HTR-8/SVneo (cell line): ENCODE measurements around the gene MPHOSPH10.
"Not testable (repeated sequence)": the region's sequence is repeated elsewhere in the genome, so short reads cannot be mapped to it uniquely, and the experiment has no call there.

Experiments
- DNase-seq: peaks from one replicate; pipeline ENCODE4 v3.0.0; 2011; ENCODE audit warnings: low spot score, mixed read lengths; ENCODE audit not compliant: insufficient read length
- FAIRE-seq: peaks from 2 replicates; lab custom pipeline; 2011; peaks lifted over from hg19 to GRCh38; lab: Jason Lieb, UNC

The MPHOSPH10 gene

DNA sequence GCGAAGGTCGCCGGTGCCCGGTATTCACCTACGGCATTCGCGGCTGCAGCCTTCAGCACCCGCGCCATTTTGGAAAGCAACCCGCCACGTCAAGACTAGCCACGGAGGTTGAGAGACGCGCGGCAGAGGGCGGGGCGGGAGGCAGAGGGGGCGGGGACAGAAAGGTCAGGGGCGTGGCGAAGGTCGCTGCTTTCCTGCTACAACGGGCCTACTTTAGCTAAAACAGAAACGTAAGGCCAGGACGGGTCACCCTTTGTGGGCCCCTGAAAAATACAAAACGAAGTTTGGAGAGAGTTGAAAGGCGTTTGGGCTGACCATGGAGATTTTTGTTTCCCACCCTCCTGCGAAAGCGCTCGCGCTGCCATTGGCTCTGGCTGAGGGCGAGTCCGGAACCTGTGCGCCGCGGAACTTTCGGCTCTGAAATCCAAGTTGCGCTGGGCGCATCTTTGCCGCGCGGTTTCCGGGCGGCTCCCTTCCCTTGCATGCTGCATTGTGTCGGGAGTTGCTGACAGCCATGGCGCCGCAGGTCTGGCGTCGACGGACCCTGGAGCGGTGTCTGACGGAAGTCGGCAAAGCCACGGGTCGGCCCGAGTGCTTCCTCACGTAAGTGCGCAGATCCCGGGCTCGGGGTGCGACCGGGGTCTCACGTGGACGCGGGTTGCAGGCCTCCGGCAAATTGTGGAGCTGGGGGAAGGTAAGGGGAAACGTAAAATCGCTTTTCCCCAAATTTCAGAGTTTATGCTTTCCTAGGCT is at the start of gene MPHOSPH10, which contains the start of gene MCEE:
TSS of gene MPHOSPH10 (plus strand) at position 483 of the 753 bp plus-strand sequence. CDS start at position 515, 32 bp downstream.
TSS of gene MCEE (minus strand) at position 78 of the 753 bp plus-strand sequence. CDS start at position 68, 10 bp downstream.
- FAIRE-seq (peak; percentile 96), DNase-seq (peak; percentile 92)

DNA sequence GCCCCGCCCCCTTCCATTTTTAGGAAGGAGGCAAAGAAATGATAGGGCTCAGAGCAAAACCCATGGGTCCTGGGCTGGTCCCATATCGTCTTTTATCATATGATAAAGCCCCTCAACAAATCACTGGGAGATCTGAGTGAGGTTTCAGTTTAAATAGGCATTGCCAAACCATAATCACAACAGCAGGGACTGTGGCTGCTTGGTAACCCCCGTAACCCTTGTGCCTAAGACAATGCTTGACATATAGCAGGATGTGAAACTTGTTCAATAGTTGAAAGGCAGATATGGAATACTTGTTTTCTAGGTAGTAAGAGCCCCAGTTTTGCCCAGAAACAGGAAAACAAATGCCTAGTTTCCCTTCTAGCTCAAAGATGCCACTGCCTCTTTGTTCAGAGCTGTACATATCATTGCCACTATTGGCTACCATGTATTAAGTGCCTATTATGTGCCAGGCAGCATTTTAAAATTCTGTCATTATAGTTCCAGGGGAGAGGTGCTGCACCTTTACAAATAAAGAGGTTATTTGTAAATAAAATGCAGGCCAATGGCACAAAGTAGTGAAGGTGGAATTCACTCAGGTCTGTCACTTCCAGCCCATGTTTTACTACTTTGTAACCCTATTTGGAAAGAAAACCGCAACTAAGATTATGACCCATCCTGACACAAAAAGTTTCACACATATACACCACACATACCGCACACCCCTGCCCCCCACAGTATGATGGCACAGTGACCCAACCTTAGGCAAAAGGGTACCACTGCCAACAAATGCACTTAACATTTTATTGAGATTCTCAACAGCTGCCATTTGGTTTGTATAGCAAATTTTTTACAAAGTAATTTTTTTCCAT is 47.8 kb upstream of the MPHOSPH10 start:
- FAIRE-seq (no peak), DNase-seq (no peak)

- FAIRE-seq, DNase-seq: not testable (repeated sequence)
Measured at GRCh38 chr2:71083297-71083696, 47.1 kb upstream of the MPHOSPH10 start.

DNA sequence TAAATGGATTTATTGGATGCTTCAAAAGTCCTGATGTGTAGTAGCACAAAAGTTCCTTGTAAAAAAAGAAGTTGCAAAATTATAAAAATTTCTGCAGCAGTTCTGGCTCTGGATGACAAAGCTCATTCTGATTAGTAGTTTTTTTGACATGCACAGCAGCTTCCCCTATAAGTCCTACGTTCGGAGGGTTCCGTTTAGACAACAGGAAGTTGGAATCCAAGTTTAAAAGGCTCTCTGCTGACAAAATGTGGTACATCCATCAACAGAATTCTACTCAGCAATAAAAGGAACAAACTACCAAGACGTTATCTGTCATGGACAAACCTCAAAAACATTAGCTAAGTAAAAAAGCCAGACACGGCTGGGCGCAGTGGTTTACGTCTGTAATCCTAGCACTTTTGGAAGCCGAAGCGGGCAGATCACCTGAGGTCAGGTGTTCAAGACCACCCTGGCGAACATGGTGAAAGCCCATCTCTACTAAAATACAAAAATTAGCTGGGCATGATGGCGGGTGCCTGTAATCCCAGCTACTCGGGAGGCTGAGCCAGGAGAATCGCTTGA is 46.6 kb upstream of the MPHOSPH10 start:
- not testable (repeated sequence) for FAIRE-seq, DNase-seq

DNA sequence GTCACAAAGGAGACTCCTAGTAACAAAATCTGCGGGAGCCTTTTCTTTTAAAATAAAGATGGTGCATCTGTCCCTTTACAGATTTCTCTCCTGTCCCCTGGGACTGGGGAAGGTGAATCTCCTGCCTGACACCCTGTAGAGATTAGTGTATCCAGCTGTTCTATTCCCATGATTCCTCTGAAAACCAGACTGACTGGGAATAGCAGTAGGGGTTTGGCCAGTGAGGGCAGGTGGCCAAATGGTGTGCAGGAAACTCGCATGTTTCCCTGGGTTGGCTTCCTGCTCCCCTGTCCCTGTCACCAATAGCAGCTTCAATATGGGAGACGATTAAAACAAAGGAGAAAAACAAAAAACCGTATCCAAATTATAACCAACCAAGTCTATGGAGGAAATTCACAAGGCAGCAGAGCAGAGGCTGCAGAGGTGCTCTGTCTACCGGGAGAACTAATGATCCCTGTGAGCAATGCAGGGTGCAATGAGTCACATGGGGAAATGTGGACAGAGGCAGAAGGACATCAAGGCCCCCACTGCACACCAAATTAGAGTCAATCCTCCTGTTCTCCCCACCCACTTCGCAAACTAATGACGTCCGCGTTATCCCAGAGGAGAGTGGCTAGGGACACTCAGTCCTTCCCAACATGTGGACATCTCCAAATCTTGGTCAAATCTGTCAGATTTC is 45.0 kb upstream of the MPHOSPH10 start:
- DNase-seq, FAIRE-seq: not testable (repeated sequence)

- not testable (repeated sequence) for DNase-seq, FAIRE-seq
Measured at GRCh38 chr2:71089475-71089874, 41.0 kb upstream of the MPHOSPH10 start.

DNA sequence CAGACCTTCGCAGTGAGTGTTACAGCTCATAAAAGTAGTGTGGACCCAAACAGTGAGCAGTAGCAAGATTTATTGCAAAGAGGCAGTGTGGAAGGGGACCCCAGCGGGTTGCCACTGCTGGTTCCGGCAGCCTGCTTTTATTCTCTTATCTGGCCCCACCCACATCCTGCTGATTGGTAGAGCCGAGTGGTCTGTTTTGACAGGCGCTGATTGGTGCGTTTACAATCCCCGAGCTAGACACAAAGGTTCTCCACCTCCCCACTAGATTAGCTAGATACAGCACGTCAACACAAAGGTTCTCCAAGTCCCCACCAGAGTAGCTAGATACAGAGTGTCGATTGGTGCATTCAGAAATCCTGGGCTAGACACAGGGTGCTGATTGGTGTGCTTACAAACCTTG is 38.6 kb upstream of the MPHOSPH10 start:
- FAIRE-seq, DNase-seq: not testable (repeated sequence)

GRCh38 chr2:71092491-71093260 is 37.8 kb upstream of the MPHOSPH10 start:
- DNase-seq, FAIRE-seq: not testable (repeated sequence)

DNA sequence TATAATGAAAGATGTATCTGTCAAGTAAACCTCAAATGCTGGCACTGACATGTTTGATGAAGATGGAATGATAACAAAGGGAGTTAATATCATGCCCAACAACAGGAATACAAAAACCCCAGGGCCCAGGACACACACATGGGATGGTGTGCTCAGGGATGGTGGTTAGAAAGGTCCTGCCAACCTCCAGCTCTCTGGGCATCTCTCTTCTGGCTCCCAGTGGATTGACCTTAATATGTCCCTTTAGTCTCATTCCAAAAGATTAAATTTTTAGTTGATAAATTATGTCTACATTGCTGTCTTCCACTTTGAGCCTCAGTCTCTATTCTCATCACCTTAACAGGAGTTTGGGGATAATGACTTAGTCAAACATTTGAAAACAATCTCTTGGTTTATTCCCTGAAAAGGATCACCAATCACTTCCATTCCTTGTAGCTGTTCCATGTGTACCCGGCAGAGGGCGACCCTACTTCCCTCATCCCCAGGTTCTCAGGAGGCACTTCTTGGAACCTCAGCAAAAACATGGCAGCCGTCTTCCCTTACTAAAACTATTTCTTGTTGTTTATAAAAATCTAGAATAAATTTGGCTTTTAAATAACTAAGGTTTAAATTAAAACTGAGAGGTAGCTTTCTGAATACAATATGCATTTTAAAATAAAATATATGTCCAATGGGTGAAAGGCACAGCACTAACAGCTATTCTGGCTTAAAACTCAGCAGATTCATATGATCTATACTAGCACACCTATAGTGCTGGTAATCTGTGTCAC is 30.1 kb upstream of the MPHOSPH10 start:
- peak; percentile 86 for DNase-seq
- peak; percentile 20 for FAIRE-seq

GRCh38 chr2:71101656-71102055 is 28.8 kb upstream of the MPHOSPH10 start:
- DNase-seq, result peak; percentile 15
- FAIRE-seq, result no peak

DNA sequence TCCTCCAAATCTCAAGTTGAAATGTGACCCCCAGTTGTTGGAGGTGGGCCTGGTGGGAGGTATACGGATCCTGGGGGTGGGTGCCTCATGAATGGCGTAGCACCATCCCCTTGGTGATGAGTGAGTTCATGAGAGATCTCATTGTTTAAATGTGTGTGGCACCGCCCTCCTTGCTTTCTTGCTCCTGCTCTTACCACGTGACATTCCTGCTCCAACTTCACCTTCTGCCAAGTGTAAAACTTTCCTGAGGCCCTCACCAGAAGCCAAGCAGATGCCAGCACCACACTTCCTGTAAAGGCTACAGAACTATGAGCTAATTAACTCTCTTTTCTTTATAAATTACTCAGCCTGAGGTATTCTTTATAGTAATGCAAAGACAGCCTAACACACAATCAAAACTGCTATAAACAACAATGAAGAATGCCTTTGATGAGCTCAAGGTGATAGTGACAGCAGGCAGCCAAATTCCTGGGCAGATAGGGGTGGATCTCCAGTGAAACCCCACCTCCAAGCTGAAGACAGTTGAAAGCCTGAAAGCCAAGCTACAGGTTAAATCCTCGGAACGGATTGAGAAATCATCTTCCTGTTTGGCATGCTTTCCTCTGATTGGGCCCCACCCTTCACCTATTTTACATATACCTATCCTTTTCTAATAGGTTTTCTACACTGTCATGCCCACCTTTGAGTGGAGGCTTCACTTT is 27.3 kb upstream of the MPHOSPH10 start:
- FAIRE-seq (no peak), DNase-seq (no peak)

- no peak for DNase-seq
- FAIRE-seq, result no peak
Measured at GRCh38 chr2:71103809-71104208, 26.6 kb upstream of the MPHOSPH10 start.

DNA sequence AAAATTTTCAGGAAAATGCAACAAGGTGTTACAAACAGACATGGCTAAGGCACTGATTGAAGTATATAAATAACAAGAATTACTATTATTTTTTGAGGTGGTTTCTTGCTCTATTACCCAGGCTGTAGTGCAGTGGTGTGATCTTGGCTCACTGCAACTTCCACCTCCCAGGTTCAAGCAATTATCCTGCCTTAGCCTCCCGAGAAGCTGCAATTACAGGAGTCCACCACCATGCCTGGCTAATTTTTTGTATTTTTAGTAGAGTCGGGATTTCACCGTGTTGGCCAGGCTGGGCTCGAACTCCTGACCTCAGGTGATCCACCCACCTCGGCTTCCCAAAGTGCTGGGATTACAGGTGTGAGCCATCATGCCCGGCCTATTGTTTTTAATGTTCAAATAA is 24.0 kb upstream of the MPHOSPH10 start:
- FAIRE-seq, DNase-seq: not testable (repeated sequence)

DNA sequence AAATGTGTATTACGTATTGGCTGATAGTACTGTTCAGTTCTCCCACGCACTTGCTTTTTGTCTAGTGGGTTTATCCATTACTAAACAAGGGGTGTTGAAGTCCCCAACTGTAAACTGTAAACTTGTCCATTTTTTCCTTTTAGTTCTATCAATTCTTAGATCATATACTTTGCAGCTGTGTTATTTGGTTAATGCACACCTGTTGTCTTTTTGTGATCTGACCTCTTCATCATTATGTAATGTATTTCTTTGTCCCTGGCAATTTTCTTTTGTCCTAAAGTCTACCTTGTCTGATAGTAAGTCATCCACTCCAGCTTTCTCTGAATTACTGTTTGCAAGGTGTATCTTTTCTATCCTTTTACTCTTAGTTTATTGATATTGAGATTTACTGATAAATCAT is 22.3 kb upstream of the MPHOSPH10 start:
- FAIRE-seq, result no peak
- no peak for DNase-seq

GRCh38 chr2:71113843-71114242 is 16.6 kb upstream of the MPHOSPH10 start:
- FAIRE-seq (no peak), DNase-seq (no peak)

DNA sequence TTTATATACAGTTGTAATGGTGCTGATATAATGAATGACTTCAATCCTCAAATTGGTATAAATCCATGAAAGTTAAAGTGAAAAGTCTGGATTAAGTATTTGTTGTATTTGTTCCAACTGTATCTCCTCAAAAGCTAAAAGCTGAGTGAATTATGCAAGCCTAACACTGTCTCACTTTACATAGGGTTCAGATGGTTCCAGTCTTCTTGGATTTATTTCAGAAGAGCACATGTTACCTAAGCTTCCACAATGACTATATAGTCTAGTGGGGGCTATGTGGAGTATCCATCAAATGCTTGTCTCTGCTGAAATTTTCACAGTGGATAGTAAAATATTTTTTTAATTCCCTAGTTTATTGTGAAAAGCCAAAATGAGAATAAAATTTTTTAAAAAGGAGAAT is 13.4 kb upstream of the MPHOSPH10 start:
- DNase-seq (no peak), FAIRE-seq (no peak)

GRCh38 chr2:71120195-71120594 is 10.2 kb upstream of the MPHOSPH10 start:
- no peak for DNase-seq
- FAIRE-seq, result no peak

DNA sequence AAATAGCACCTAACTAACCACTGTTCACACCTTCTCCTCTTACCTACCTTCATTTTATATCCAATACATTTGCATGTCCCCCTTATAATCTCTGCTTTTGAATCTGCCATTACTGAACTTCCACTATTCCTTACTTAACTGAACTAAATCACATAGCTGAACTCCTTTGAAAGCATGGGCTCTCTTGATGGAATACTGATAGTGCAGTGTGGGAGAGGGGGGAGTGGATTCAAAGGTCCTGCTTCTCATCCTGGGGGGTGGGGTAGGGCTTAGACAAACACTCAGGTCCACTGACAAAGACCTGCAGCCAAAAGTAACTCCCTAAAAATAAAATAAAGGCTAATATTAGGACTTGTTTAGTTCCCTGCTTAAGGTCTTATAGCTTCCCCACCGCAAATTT is 9.0 kb upstream of the MPHOSPH10 start:
- no peak for DNase-seq
- FAIRE-seq, result no peak
